Hematopoietic multipotent progenitor cell treated with erythropoietin and hydrocortisone succinate and interleukin-3 and kit ligand, for 17 days (in vitro differentiated cells): ENCODE data around the gene RSRP1.
"Not testable (repeated sequence)": the region's sequence is repeated elsewhere in the genome, so short reads cannot be mapped to it uniquely, and the experiment has no call there.

Source experiments
- DNase-seq: peaks from one replicate; pipeline ENCODE4 v3.0.0-alpha.2; 2015; ENCODE audit warnings: low spot score

Gene RSRP1

GRCh38 chr1:25256578-25256965 lies 9.3 kb upstream of the RSRP1 start:
- DNase-seq, result peak; percentile 20

- no peak for DNase-seq
These were observed 8.7 kb upstream of the RSRP1 start for GRCh38 chr1:25255706-25256577.

- no peak for DNase-seq
These were observed 6.7 kb upstream of the RSRP1 start for GRCh38 chr1:25253911-25254310.

GRCh38 chr1:25247829-25248754 lies 838 bp upstream of the RSRP1 start:
- DNase-seq, result no peak

GRCh38 chr1:25246600-25247023 lies 642 bp downstream of the RSRP1 start:
- peak; percentile 76 for DNase-seq

GRCh38 chr1:25245809-25246599 lies 1.2 kb downstream of the RSRP1 start:
- DNase-seq, result peak; percentile 68

GRCh38 chr1:25245393-25245792 lies 1.9 kb downstream of the RSRP1 start:
- DNase-seq, result no peak

- no peak for DNase-seq
These were observed 3.3 kb downstream of the RSRP1 start for GRCh38 chr1:25243907-25244306.

GRCh38 chr1:25239681-25240541 lies 7.3 kb downstream of the RSRP1 start:
- peak; percentile 96 for DNase-seq

GRCh38 chr1:25238046-25238445 lies 9.2 kb downstream of the RSRP1 start:
- no peak for DNase-seq

- DNase-seq, result not testable (repeated sequence)
These were observed 11.0 kb downstream of the RSRP1 start for GRCh38 chr1:25236261-25236660.

GRCh38 chr1:25235411-25235810 lies 11.8 kb downstream of the RSRP1 start:
- DNase-seq, result not testable (repeated sequence)

- DNase-seq, result peak; percentile 96
These were observed 14.1 kb downstream of the RSRP1 start for GRCh38 chr1:25232866-25233784.

GRCh38 chr1:25232027-25232865 lies 15.0 kb downstream of the RSRP1 start, which contains the start of gene SYF2:
SYF2 (minus strand) TSS chr1:25232502; CDS start chr1:25232467, 35 bp downstream.
- peak; percentile 92 for DNase-seq

GRCh38 chr1:25223471-25223870 lies 23.8 kb downstream of the RSRP1 start:
- DNase-seq, result no peak

GRCh38 chr1:25222606-25223005 lies 24.6 kb downstream of the RSRP1 start:
- no peak for DNase-seq

- DNase-seq, result no peak
These were observed 26.6 kb downstream of the RSRP1 start for GRCh38 chr1:25220666-25221065.

GRCh38 chr1:25219661-25220251 lies 27.5 kb downstream of the RSRP1 start:
- DNase-seq, result no peak
